T-helper 17 cell (primary cell): ENCODE measurements around the gene GLTPD2. TPM values are rescaled to one million over a fixed set of nuclear protein-coding genes. Genes with fewer than 3 reads are reported as not detected.
A peak's percentile ranks its signal among the peaks of the same experiment; 100 is the strongest.

Experiments
- ATAC-seq: fragments of 150-1000 bp; cut with Tn5 transposase; 2 replicates; pipeline ENCODE4 v1.10.0; 2021; ENCODE audit warnings: mild to moderate bottlenecking, moderate library complexity
- DNase-seq, 3 donors: peaks; one replicate each; pipeline versions ENCODE4 v3.0.0 to v3.0.0-alpha.2; 2020 to 2021
- H3K9me3 ChIP-seq: one replicate; pipeline ENCODE4 v1.7.0; 2013; ENCODE audit warnings: low read length, mild to moderate bottlenecking; ENCODE audit not compliant: control insufficient read depth, poor library complexity, severe bottlenecking
- H3K27ac Mint-ChIP-seq: one replicate; pipeline ENCODE4 v1.8.0; 2022; ENCODE audit warnings: mild to moderate bottlenecking, moderate library complexity, mixed read lengths
- H3K27me3 Mint-ChIP-seq: one replicate; pipeline ENCODE4 v1.8.0; 2022; ENCODE audit warnings: mixed read lengths
- H3K36me3 Mint-ChIP-seq: one replicate; pipeline ENCODE4 v1.8.0; 2022; ENCODE audit warnings: low read depth, mixed read lengths
- H3K4me1 Mint-ChIP-seq: one replicate; pipeline ENCODE4 v1.8.0; 2022; ENCODE audit warnings: mild to moderate bottlenecking, mixed read lengths
- H3K4me3 Mint-ChIP-seq: one replicate; pipeline ENCODE4 v1.8.0; 2022; ENCODE audit warnings: mild to moderate bottlenecking, moderate library complexity, mixed read lengths
- total RNA-seq, 4 donors: library from RNA in 2 of 4; stranded (reverse) in 2 of 4; gene quantifications; one replicate each; pipeline ENCODE4 v1.2.3 and lab custom pipeline; 2022 to 2026

GLTPD2 gene
- total RNA-seq, 2 donors from 2014 or later = 0.34 TPM; not detected in 1

GRCh38 chr17:4806777-4807604 lies 18.2 kb downstream of the GLTPD2 start, which contains the start of gene PLD2:
TSS of gene PLD2 (plus strand) at chr17:4807152. CDS start at chr17:4807773, 621 bp downstream.
- no peaks in the 10 kb centered on the region for H3K9me3 ChIP-seq
- H3K36me3 Mint-ChIP-seq = peaks cover 6% of the 10 kb centered on the region
- H3K27me3 Mint-ChIP-seq = no peaks in the 10 kb centered on the region
- DNase-seq = peak; percentile 83 to 90 (median 86)
- ATAC-seq = peak; percentile 99
- peak within 1 kb of the TSS; percentile 85 for H3K4me3 Mint-ChIP-seq
- no peak within 1 kb of the TSS for H3K27ac Mint-ChIP-seq
- H3K4me1 Mint-ChIP-seq = peaks cover 13% of the 10 kb centered on the region

- Mint-ChIP-seq H3K4me1 (peaks cover 15% of the 10 kb centered on the region), H3K27ac (no peak overlapping the region)
- DNase-seq = no peak
Measured at GRCh38 chr17:4807605-4808377, 19.0 kb downstream of the GLTPD2 start.

GRCh38 chr17:4808378-4808767 lies 19.6 kb downstream of the GLTPD2 start:
- no peaks in the 10 kb centered on the region for H3K9me3 ChIP-seq
- Mint-ChIP-seq H3K36me3 (peaks cover 6% of the 10 kb centered on the region), H3K4me3 (peak overlapping the region; percentile 85), H3K27me3 (no peaks in the 10 kb centered on the region), H3K4me1 (peaks cover 16% of the 10 kb centered on the region), H3K27ac (no peak overlapping the region)
- DNase-seq (no peak), ATAC-seq (no peak)

More at GRCh38 chr17:4807605-4808377, 19.0 kb downstream of the GLTPD2 start:
- H3K9me3 ChIP-seq = no peaks in the 10 kb centered on the region
- no peaks in the 10 kb centered on the region for H3K27me3 Mint-ChIP-seq
- peak overlapping the region; percentile 85 for H3K4me3 Mint-ChIP-seq
- no peak for ATAC-seq
- peaks cover 6% of the 10 kb centered on the region for H3K36me3 Mint-ChIP-seq

- DNase-seq = no peak
- no peak for ATAC-seq
- Mint-ChIP-seq H3K27ac (no peak overlapping the region), H3K4me3 (no peak overlapping the region), H3K36me3 (peaks cover 10% of the 10 kb centered on the region), H3K4me1 (peaks cover 19% of the 10 kb centered on the region), H3K27me3 (no peaks in the 10 kb centered on the region)
- no peaks in the 10 kb centered on the region for H3K9me3 ChIP-seq
Measured at GRCh38 chr17:4810696-4811290, 22.0 kb downstream of the GLTPD2 start.

- H3K36me3 Mint-ChIP-seq = peaks cover 10% of the 10 kb centered on the region
- no peak overlapping the region for H3K27ac Mint-ChIP-seq
Measured at GRCh38 chr17:4811471-4811870, 22.7 kb downstream of the GLTPD2 start.

GRCh38 chr17:4812690-4813089 lies 23.9 kb downstream of the GLTPD2 start:
- Mint-ChIP-seq H3K27me3 (no peaks in the 10 kb centered on the region), H3K4me1 (peaks cover 17% of the 10 kb centered on the region)

More at GRCh38 chr17:4811471-4811870, 22.7 kb downstream of the GLTPD2 start:
- no peaks in the 10 kb centered on the region for H3K27me3 Mint-ChIP-seq
- H3K4me3 Mint-ChIP-seq = no peak overlapping the region
- no peak for ATAC-seq
- no peaks in the 10 kb centered on the region for H3K9me3 ChIP-seq
- H3K4me1 Mint-ChIP-seq = peaks cover 17% of the 10 kb centered on the region
- no peak for DNase-seq

GRCh38 chr17:4815043-4815675 lies 26.4 kb downstream of the GLTPD2 start:
- H3K36me3 Mint-ChIP-seq = peaks cover 11% of the 10 kb centered on the region
- H3K4me3 Mint-ChIP-seq = no peak overlapping the region
- peak overlapping the region; percentile 61 for H3K27ac Mint-ChIP-seq
- no peaks in the 10 kb centered on the region for H3K27me3 Mint-ChIP-seq
- H3K4me1 Mint-ChIP-seq = peaks cover 9% of the 10 kb centered on the region
- ATAC-seq = no peak
- DNase-seq = no peak
- H3K9me3 ChIP-seq = no peaks in the 10 kb centered on the region

More at GRCh38 chr17:4812690-4813089, 23.9 kb downstream of the GLTPD2 start:
- DNase-seq (no peak), ATAC-seq (no peak)
- H3K27ac Mint-ChIP-seq = peak overlapping the region; percentile 56
- H3K36me3 Mint-ChIP-seq = peaks cover 10% of the 10 kb centered on the region
- H3K9me3 ChIP-seq = no peaks in the 10 kb centered on the region
- H3K4me3 Mint-ChIP-seq = no peak overlapping the region

- H3K4me3 Mint-ChIP-seq = no peak overlapping the region
- H3K27ac Mint-ChIP-seq = peak overlapping the region; percentile 45
- DNase-seq (no peak), ATAC-seq (no peak)
- peaks cover 7% of the 10 kb centered on the region for H3K36me3 Mint-ChIP-seq
- H3K27me3 Mint-ChIP-seq = no peaks in the 10 kb centered on the region
- H3K4me1 Mint-ChIP-seq = peaks cover 6% of the 10 kb centered on the region
- H3K9me3 ChIP-seq = no peaks in the 10 kb centered on the region
Measured at GRCh38 chr17:4816826-4817225, 28.1 kb downstream of the GLTPD2 start.

- Mint-ChIP-seq H3K36me3 (peaks cover 7% of the 10 kb centered on the region), H3K27ac (no peak overlapping the region), H3K4me3 (no peak overlapping the region), H3K4me1 (peaks cover 3% of the 10 kb centered on the region), H3K27me3 (no peaks in the 10 kb centered on the region)
- no peak for DNase-seq
- H3K9me3 ChIP-seq = no peaks in the 10 kb centered on the region
- ATAC-seq = no peak
Measured at GRCh38 chr17:4818276-4818675, 29.5 kb downstream of the GLTPD2 start.

GRCh38 chr17:4822835-4823234 lies 34.1 kb downstream of the GLTPD2 start:
- no peak overlapping the region for H3K27ac Mint-ChIP-seq
- ATAC-seq = no peak
- H3K9me3 ChIP-seq = no peaks in the 10 kb centered on the region
- H3K4me3 Mint-ChIP-seq = no peak overlapping the region
- peaks cover 3% of the 10 kb centered on the region for H3K36me3 Mint-ChIP-seq
- H3K27me3 Mint-ChIP-seq = no peaks in the 10 kb centered on the region
- no peaks in the 10 kb centered on the region for H3K4me1 Mint-ChIP-seq
- no peak for DNase-seq

GRCh38 chr17:4823373-4824089 lies 34.8 kb downstream of the GLTPD2 start:
- no peaks in the 10 kb centered on the region for H3K27me3 Mint-ChIP-seq
- no peak overlapping the region for H3K27ac Mint-ChIP-seq
- no peaks in the 10 kb centered on the region for H3K4me1 Mint-ChIP-seq
- DNase-seq (no peak), ATAC-seq (no peak)
- peaks cover 3% of the 10 kb centered on the region for H3K36me3 Mint-ChIP-seq
- no peaks in the 10 kb centered on the region for H3K9me3 ChIP-seq
- H3K4me3 Mint-ChIP-seq = no peak overlapping the region

GRCh38 chr17:4827399-4827798 lies 38.6 kb downstream of the GLTPD2 start:
- no peaks in the 10 kb centered on the region for H3K9me3 ChIP-seq
- ATAC-seq (no peak), DNase-seq (no peak)
- Mint-ChIP-seq H3K27ac (no peak overlapping the region), H3K27me3 (no peaks in the 10 kb centered on the region), H3K36me3 (no peaks in the 10 kb centered on the region), H3K4me1 (peaks cover 2% of the 10 kb centered on the region), H3K4me3 (no peak overlapping the region)
